ENCODE measurements around the gene C1R. TPM values are rescaled to one million over a fixed set of nuclear protein-coding genes. Genes with fewer than 3 reads are reported as not detected.
"Not testable (repeated sequence)": the region's sequence is repeated elsewhere in the genome, so short reads cannot be mapped to it uniquely, and the experiment has no call there.

The C1R gene
- total RNA-seq, 1 experiment from 2014 or later: 1.3 TPM

DNA sequence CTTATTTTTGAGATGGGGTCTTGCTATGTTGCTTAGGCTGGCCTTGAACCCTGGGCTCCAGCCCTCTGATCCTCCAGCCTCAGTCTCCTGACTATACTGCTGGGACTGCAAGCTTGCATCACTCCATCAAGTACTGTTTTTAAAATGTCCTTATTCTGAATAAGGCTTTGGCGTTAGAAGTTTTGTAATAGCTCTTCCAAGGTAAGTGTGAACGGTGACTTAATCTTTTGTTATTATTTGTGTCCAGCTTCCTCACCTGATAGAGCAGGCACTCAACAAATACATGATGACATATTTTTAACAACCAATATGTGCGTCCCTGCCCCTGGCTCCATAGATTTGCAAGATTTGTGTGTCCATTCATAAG, 15.4 kb upstream of the C1R start:
- ATAC-seq (no peak), DNase-seq (ENCODE audit: low read depth, low spot score) (no peak)
- ChIA-PET CTCF (no interaction called here), POLR2A (no interaction called here)
- Histone ChIP-seq H3K36me3 (ENCODE audit: control insufficient read depth, insufficient read depth, low read length) (no peaks in the 10 kb centered on the region; the same call in 1 of the 2 replicates), H3K9me3 (ENCODE audit: control insufficient read depth, insufficient read depth, low read depth, low read length) (peaks cover 7% of the 10 kb centered on the region; the same call in 1 of the 2 replicates), H3K27ac (ENCODE audit: low read length) (peak overlapping the region; percentile 87), H3K4me3 (ENCODE audit: low read depth in 2 of 2, low read length in 2 of 2) (peak overlapping the region; percentile 51 to 75), H3K27me3 (ENCODE audit: control insufficient read depth, insufficient read depth, low read length) (no peaks in the 10 kb centered on the region), H3K4me1 (ENCODE audit: control insufficient read depth, insufficient read depth, low read length) (peaks cover 5% of the 10 kb centered on the region; the same call in 1 of the 2 replicates)
- intact Hi-C loops (cut with micrococcal nuclease; ENCODE audit: unreplicated experiment): no loop called here
- in situ Hi-C loops (cut with HindIII; ENCODE audit: low pct_unique_long_range_greater_than_20kb, low sequenced_read_pairs): no loop called here
- no TSS peak for BruUV-seq (replicated peaks)
- TF ChIP-seq TCF7L2 (IDR thresholded peaks at IDR 0.05; ENCODE audit: low read depth, low read length) (no peak), SIN3A (IDR thresholded peaks at IDR 0.05; ENCODE audit: borderline replicate concordance, insufficient read depth, low read depth, low read length) (no peak), POLR2AphosphoS5 (IDR thresholded peaks at IDR 0.05; ENCODE audit: low read depth, low read length) (no peak)
- TF ChIP-seq, protein P1, sequence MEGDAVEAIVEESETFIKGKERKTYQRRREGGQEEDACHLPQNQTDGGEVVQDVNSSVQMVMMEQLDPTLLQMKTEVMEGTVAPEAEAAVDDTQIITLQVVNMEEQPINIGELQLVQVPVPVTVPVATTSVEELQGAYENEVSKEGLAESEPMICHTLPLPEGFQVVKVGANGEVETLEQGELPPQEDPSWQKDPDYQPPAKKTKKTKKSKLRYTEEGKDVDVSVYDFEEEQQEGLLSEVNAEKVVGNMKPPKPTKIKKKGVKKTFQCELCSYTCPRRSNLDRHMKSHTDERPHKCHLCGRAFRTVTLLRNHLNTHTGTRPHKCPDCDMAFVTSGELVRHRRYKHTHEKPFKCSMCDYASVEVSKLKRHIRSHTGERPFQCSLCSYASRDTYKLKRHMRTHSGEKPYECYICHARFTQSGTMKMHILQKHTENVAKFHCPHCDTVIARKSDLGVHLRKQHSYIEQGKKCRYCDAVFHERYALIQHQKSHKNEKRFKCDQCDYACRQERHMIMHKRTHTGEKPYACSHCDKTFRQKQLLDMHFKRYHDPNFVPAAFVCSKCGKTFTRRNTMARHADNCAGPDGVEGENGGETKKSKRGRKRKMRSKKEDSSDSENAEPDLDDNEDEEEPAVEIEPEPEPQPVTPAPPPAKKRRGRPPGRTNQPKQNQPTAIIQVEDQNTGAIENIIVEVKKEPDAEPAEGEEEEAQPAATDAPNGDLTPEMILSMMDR (IDR thresholded peaks at IDR 0.05): no peak
- TF ChIP-seq, protein P2, sequence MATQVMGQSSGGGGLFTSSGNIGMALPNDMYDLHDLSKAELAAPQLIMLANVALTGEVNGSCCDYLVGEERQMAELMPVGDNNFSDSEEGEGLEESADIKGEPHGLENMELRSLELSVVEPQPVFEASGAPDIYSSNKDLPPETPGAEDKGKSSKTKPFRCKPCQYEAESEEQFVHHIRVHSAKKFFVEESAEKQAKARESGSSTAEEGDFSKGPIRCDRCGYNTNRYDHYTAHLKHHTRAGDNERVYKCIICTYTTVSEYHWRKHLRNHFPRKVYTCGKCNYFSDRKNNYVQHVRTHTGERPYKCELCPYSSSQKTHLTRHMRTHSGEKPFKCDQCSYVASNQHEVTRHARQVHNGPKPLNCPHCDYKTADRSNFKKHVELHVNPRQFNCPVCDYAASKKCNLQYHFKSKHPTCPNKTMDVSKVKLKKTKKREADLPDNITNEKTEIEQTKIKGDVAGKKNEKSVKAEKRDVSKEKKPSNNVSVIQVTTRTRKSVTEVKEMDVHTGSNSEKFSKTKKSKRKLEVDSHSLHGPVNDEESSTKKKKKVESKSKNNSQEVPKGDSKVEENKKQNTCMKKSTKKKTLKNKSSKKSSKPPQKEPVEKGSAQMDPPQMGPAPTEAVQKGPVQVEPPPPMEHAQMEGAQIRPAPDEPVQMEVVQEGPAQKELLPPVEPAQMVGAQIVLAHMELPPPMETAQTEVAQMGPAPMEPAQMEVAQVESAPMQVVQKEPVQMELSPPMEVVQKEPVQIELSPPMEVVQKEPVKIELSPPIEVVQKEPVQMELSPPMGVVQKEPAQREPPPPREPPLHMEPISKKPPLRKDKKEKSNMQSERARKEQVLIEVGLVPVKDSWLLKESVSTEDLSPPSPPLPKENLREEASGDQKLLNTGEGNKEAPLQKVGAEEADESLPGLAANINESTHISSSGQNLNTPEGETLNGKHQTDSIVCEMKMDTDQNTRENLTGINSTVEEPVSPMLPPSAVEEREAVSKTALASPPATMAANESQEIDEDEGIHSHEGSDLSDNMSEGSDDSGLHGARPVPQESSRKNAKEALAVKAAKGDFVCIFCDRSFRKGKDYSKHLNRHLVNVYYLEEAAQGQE (IDR thresholded peaks at IDR 0.05; ENCODE audit: insufficient read depth in 1 of 2, low read depth in 2 of 2, low read length in 1 of 2): no peak

DNA sequence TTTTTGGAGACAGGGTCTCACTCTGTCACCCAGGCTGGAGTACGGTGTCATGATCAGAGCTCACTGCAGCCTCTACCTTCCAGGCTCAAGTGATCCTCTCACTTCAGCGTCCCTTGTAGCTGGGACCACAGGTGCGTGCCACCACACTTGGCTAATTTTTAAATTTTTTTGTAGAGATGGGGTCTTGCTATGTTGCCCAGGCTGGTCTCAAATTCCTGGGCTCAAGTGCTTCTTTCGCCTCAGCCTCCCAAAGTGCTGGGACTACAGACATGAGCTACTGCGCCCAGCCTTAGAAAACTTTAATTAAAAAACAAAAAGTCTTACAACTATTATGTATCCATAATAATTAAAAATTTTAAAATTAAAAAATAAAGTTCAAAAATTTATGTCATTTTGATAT, 14.9 kb upstream of the C1R start:
- DNase-seq (ENCODE audit: low read depth, low spot score); in situ Hi-C loops (cut with HindIII; ENCODE audit: low pct_unique_long_range_greater_than_20kb, low sequenced_read_pairs); H3K9me3 ChIP-seq (ENCODE audit: control insufficient read depth, insufficient read depth, low read depth, low read length); POLR2A ChIA-PET; H3K27ac ChIP-seq (ENCODE audit: low read length); H3K27me3 ChIP-seq (ENCODE audit: control insufficient read depth, insufficient read depth, low read length); CTCF ChIA-PET; H3K36me3 ChIP-seq (ENCODE audit: control insufficient read depth, insufficient read depth, low read length); BruUV-seq (replicated peaks); H3K4me1 ChIP-seq (ENCODE audit: control insufficient read depth, insufficient read depth, low read length); H3K4me3 ChIP-seq (ENCODE audit: low read depth in 2 of 2, low read length in 2 of 2); intact Hi-C loops (cut with micrococcal nuclease; ENCODE audit: unreplicated experiment); ATAC-seq: not testable (repeated sequence)

DNA sequence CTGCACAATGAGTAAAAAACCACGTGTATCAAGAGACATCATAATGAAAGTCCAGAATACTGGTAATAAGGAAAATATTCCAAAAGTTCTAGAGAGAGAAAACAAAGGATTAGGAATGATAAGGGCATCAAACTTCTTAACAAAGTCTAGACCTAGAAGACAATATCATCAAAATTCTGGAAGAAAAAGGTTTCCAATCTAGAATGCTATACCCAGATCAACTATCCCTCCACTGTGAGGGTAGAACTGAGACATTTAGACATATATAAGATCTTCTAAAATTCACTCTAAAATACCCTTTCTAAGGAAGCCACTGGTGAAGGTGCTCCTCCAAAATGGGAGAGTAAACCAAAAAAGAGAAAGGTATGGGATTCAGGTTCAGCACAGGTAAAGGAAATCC, 13.8 kb upstream of the C1R start:
- Histone ChIP-seq H3K36me3 (ENCODE audit: control insufficient read depth, insufficient read depth, low read length) (no peaks in the 10 kb centered on the region; the same call in 1 of the 2 replicates), H3K27ac (ENCODE audit: low read length) (no peak overlapping the region), H3K4me1 (ENCODE audit: control insufficient read depth, insufficient read depth, low read length) (peaks cover 5% of the 10 kb centered on the region; the same call in 1 of the 2 replicates), H3K9me3 (ENCODE audit: control insufficient read depth, insufficient read depth, low read depth, low read length) (peaks cover 7% of the 10 kb centered on the region; the same call in 1 of the 2 replicates), H3K4me3 (ENCODE audit: low read depth in 2 of 2, low read length in 2 of 2) (no peak overlapping the region), H3K27me3 (ENCODE audit: control insufficient read depth, insufficient read depth, low read length) (no peaks in the 10 kb centered on the region)
- no peak for TF ChIP-seq TCF7L2 (IDR thresholded peaks at IDR 0.05; ENCODE audit: low read depth, low read length)
- no peak for TF ChIP-seq SIN3A (IDR thresholded peaks at IDR 0.05; ENCODE audit: borderline replicate concordance, insufficient read depth, low read depth, low read length)
- TF ChIP-seq POLR2AphosphoS5 (IDR thresholded peaks at IDR 0.05; ENCODE audit: low read depth, low read length): no peak
- TF ChIP-seq, protein P1 (IDR thresholded peaks at IDR 0.05): no peak
- TF ChIP-seq, protein P2 (IDR thresholded peaks at IDR 0.05; ENCODE audit: insufficient read depth in 1 of 2, low read depth in 2 of 2, low read length in 1 of 2): no peak
- DNase-seq (ENCODE audit: low read depth, low spot score): no peak
- ChIA-PET CTCF (no interaction called here), POLR2A (no interaction called here)
- in situ Hi-C loops (cut with HindIII; ENCODE audit: low pct_unique_long_range_greater_than_20kb, low sequenced_read_pairs): no loop called here
- no peak for ATAC-seq
- no TSS peak for BruUV-seq (replicated peaks)
- intact Hi-C loops (cut with micrococcal nuclease; ENCODE audit: unreplicated experiment): no loop called here

All from Panc1 (cell line).